ENCODE results near the gene LAMC2.

Gene LAMC2

DNA sequence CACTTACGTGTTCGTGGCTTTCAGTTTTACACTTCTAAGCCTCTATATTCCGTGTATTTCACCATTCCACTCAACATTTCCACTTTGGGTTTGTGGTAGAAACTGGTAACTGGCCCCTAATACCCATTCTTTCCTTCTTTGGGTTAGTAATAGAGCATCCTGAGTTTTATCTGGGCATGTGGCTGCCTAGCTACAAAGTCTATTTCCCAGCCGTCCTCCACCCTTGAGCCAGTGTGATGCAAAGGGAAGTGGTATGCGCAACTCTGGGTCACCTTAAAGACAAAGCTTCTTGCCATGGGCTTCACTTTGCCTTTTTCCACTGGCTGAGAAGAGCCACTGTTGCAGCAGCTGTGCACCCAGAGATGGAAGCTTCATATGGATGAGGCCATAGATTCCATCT lies 73.9 kb downstream of the LAMC2 start:
- no peak for TF ChIP-seq EZH2phosphoT487 (conservative IDR thresholded peaks at IDR 0.05; ENCODE audit: low read length)
- no peak for TF ChIP-seq CTCF (IDR thresholded peaks at IDR 0.05; ENCODE audit: insufficient read depth, low read length, poor library complexity, severe bottlenecking)
- Histone ChIP-seq H2AFZ (ENCODE audit: low read depth, low read length, severe bottlenecking) (no peak overlapping the region), H3K9me2 (replicated peaks; ENCODE audit: insufficient read depth, low read length) (no peaks in the 10 kb centered on the region), H3K27me3 (ENCODE audit: low read length) (no peaks in the 10 kb centered on the region), H3F3A (ENCODE audit: insufficient read depth) (no peaks in the 10 kb centered on the region), H3K9me3 (ENCODE audit: insufficient read depth, low read length) (peaks cover 4% of the 10 kb centered on the region; the same call in 1 of the 2 replicates), H3K36me3 (ENCODE audit: low read length) (no peaks in the 10 kb centered on the region), H4K20me1 (ENCODE audit: low read depth, low read length) (no peaks in the 10 kb centered on the region), H3K4me3 (ENCODE audit: insufficient read depth, low read length, poor library complexity, severe bottlenecking) (no peak overlapping the region), H3K79me2 (ENCODE audit: insufficient read depth, low read length) (no peaks in the 10 kb centered on the region), H3K9ac (ENCODE audit: low read length) (no peak overlapping the region), H3K4me2 (ENCODE audit: low read depth, low read length, poor library complexity, severe bottlenecking) (no peak overlapping the region), H3K27ac (ENCODE audit: low read depth, low read length) (no peak overlapping the region)

- H3K27ac ChIP-seq (ENCODE audit: low read depth, low read length), result no peak overlapping the region
- TF ChIP-seq EZH2phosphoT487 (conservative IDR thresholded peaks at IDR 0.05; ENCODE audit: low read length) (no peak), CTCF (IDR thresholded peaks at IDR 0.05; ENCODE audit: insufficient read depth, low read length, poor library complexity, severe bottlenecking) (no peak)
- no peak overlapping the region for H2AFZ ChIP-seq (ENCODE audit: low read depth, low read length, severe bottlenecking)
Measured at GRCh38 chr1:183262628-183263200, 76.7 kb downstream of the LAMC2 start.

GRCh38 chr1:183263886-183264602 lies 78.0 kb downstream of the LAMC2 start:
- H2AFZ ChIP-seq (ENCODE audit: low read depth, low read length, severe bottlenecking), result no peak overlapping the region
- H3K9me2 ChIP-seq (replicated peaks; ENCODE audit: insufficient read depth, low read length), result no peaks in the 10 kb centered on the region
- H3K27me3 ChIP-seq (ENCODE audit: low read length), result no peaks in the 10 kb centered on the region
- no peak overlapping the region for H3K4me2 ChIP-seq (ENCODE audit: low read depth, low read length, poor library complexity, severe bottlenecking)
- no peak overlapping the region for H3K9ac ChIP-seq (ENCODE audit: low read length)
- no peaks in the 10 kb centered on the region for H3K36me3 ChIP-seq (ENCODE audit: low read length)
- H4K20me1 ChIP-seq (ENCODE audit: low read depth, low read length), result no peaks in the 10 kb centered on the region
- no peak overlapping the region for H3K4me3 ChIP-seq (ENCODE audit: insufficient read depth, low read length, poor library complexity, severe bottlenecking)
- H3K27ac ChIP-seq (ENCODE audit: low read depth, low read length), result no peak overlapping the region
- no peaks in the 10 kb centered on the region for H3K79me2 ChIP-seq (ENCODE audit: insufficient read depth, low read length)
- TF ChIP-seq CTCF (IDR thresholded peaks at IDR 0.05; ENCODE audit: insufficient read depth, low read length, poor library complexity, severe bottlenecking), result no peak
- TF ChIP-seq EZH2phosphoT487 (conservative IDR thresholded peaks at IDR 0.05; ENCODE audit: low read length), result no peak
- no peaks in the 10 kb centered on the region for H3K9me3 ChIP-seq (ENCODE audit: insufficient read depth, low read length)
- H3F3A ChIP-seq (ENCODE audit: insufficient read depth), result no peaks in the 10 kb centered on the region

More at GRCh38 chr1:183262628-183263200, 76.7 kb downstream of the LAMC2 start:
- no peak overlapping the region for H3K4me2 ChIP-seq (ENCODE audit: low read depth, low read length, poor library complexity, severe bottlenecking)
- no peaks in the 10 kb centered on the region for H3K9me3 ChIP-seq (ENCODE audit: insufficient read depth, low read length)
- H3K9me2 ChIP-seq (replicated peaks; ENCODE audit: insufficient read depth, low read length), result no peaks in the 10 kb centered on the region
- no peaks in the 10 kb centered on the region for H3K27me3 ChIP-seq (ENCODE audit: low read length)
- no peak overlapping the region for H3K4me3 ChIP-seq (ENCODE audit: insufficient read depth, low read length, poor library complexity, severe bottlenecking)
- no peak overlapping the region for H3K9ac ChIP-seq (ENCODE audit: low read length)
- H3K36me3 ChIP-seq (ENCODE audit: low read length), result no peaks in the 10 kb centered on the region
- no peaks in the 10 kb centered on the region for H3F3A ChIP-seq (ENCODE audit: insufficient read depth)
- H3K79me2 ChIP-seq (ENCODE audit: insufficient read depth, low read length), result no peaks in the 10 kb centered on the region
- H4K20me1 ChIP-seq (ENCODE audit: low read depth, low read length), result no peaks in the 10 kb centered on the region

Measured in SU-DHL-6 (cell line).